WERI-Rb-1 (cell line): Measurements from ENCODE around the gene LAMC1.
"Not testable (repeated sequence)": the region's sequence is repeated elsewhere in the genome, so short reads cannot be mapped to it uniquely, and the experiment has no call there.

Source experiments
- DNase-seq: peaks from one replicate; pipeline ENCODE4 v3.0.0-alpha.2; 2020
- H3K27ac ChIP-seq: fragments of 250-450 bp; sonication (Bioruptor Pico); 2 replicates; pipeline ENCODE4 v1.5.1; 2020; ENCODE audit warnings: mild to moderate bottlenecking, moderate library complexity
- H3K27me3 ChIP-seq: fragments of 250-450 bp; sonication (Bioruptor Pico); 2 replicates; pipeline ENCODE4 v1.5.1; 2021; ENCODE audit warnings: mild to moderate bottlenecking, low read depth, moderate library complexity; ENCODE audit not compliant: insufficient read depth, severe bottlenecking
- H3K36me3 ChIP-seq: fragments of 250-450 bp; sonication (Bioruptor Pico); 2 replicates; pipeline ENCODE4 v1.5.1; 2020; ENCODE audit warnings: mild to moderate bottlenecking, moderate library complexity
- H3K4me3 ChIP-seq: 2 replicates; pipeline ENCODE4 v1.5.1; 2011; ENCODE audit warnings: low read depth, mild to moderate bottlenecking, control low read depth, low read length
- H3K9me3 ChIP-seq: fragments of 250-450 bp; sonication (Bioruptor Pico); 2 replicates; pipeline ENCODE4 v1.5.1; 2021; ENCODE audit warnings: mild to moderate bottlenecking, moderate library complexity; ENCODE audit not compliant: severe bottlenecking
- TF ChIP-seq, protein P1 (sequence below): IDR thresholded peaks from 2 replicates; pipeline ENCODE4 v1.5.1; 2011; ENCODE audit warnings: low read depth, mild to moderate bottlenecking, control low read depth, inconsistent platforms, low read length

Gene LAMC1

DNA sequence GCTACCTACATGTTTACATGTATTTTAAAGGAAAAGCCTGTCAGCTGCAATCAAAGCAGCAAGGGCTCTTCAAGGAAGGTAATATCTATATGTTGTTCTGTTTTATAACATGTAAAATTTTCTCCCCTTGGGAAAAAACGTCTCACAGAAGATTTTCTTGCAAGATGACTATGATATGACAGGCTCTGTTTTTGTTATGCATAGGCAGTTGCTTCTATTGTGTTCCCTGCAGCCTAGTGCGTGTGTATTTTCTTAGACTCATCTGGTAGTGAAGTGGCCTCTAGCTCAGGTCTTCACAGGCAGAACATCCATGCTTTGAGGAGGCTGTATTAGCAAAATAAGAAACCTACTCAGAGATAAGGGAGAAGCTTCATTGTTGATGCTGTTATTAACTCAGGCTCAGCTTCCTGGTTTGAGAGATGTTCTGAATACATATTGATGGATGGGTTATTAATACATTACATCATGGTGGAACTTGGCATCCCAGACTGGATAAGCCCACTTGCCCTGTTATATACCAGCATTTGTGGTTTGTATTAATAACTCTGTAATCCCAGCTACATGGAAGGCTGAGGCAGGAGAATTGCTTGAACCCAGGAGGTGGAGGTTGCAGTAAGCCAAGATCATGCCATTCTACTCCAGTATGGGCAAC lies 35.8 kb downstream of the LAMC1 start:
- no peaks in the 10 kb centered on the region for H3K27me3 ChIP-seq
- H3K36me3 ChIP-seq, result no peaks in the 10 kb centered on the region
- H3K4me3 ChIP-seq, result no peak overlapping the region
- no peaks in the 10 kb centered on the region for H3K9me3 ChIP-seq
- H3K27ac ChIP-seq, result no peak overlapping the region
- DNase-seq, result no peak
- TF ChIP-seq, protein P1, sequence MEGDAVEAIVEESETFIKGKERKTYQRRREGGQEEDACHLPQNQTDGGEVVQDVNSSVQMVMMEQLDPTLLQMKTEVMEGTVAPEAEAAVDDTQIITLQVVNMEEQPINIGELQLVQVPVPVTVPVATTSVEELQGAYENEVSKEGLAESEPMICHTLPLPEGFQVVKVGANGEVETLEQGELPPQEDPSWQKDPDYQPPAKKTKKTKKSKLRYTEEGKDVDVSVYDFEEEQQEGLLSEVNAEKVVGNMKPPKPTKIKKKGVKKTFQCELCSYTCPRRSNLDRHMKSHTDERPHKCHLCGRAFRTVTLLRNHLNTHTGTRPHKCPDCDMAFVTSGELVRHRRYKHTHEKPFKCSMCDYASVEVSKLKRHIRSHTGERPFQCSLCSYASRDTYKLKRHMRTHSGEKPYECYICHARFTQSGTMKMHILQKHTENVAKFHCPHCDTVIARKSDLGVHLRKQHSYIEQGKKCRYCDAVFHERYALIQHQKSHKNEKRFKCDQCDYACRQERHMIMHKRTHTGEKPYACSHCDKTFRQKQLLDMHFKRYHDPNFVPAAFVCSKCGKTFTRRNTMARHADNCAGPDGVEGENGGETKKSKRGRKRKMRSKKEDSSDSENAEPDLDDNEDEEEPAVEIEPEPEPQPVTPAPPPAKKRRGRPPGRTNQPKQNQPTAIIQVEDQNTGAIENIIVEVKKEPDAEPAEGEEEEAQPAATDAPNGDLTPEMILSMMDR, result no peak

DNA sequence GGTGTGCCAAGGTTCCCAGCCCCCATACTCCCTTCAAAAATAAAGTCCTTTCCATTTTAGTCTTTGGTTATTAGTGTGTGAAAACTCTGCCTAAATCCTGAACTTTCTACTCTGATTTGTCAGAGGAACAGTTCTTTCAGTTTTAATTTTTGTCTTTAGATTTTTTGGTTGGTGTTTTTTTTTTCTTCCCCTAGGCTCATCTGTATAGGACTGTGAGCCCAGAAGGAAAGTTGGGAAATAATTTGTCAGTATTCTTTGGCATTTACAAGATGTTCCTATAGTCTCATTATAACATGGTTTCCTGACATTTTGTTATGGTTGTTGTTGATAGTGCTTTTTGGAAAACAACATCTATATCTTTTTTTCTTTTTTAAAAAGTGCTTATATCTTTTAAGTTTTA lies 38.0 kb downstream of the LAMC1 start:
- TF ChIP-seq, protein P1, result no peak
- Histone ChIP-seq H3K4me3 (no peak overlapping the region), H3K36me3 (no peaks in the 10 kb centered on the region), H3K27ac (no peak overlapping the region), H3K9me3 (no peaks in the 10 kb centered on the region), H3K27me3 (no peaks in the 10 kb centered on the region)
- no peak for DNase-seq

DNA sequence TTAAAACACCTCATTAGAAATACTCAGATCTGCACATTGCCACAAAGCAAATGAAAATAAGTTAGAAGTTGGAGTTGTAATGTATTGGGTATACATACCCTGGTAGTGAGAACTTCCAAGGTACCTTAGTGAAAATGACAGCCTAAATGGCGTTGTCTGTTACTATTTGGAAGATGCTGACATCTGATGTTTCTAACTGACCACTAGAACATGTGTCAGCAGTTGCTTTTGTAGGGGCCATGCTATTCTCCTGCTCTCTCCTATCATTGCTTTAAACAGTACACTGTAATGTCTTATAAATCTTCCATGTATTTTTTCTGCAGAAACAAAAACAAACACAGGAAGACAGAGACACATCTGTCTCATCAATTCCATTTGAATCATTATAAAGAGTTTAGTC lies 40.1 kb downstream of the LAMC1 start:
- DNase-seq, result no peak
- TF ChIP-seq, protein P1, result no peak
- Histone ChIP-seq H3K4me3 (no peak overlapping the region), H3K27ac (no peak overlapping the region), H3K27me3 (no peaks in the 10 kb centered on the region), H3K36me3 (no peaks in the 10 kb centered on the region), H3K9me3 (no peaks in the 10 kb centered on the region)

DNA sequence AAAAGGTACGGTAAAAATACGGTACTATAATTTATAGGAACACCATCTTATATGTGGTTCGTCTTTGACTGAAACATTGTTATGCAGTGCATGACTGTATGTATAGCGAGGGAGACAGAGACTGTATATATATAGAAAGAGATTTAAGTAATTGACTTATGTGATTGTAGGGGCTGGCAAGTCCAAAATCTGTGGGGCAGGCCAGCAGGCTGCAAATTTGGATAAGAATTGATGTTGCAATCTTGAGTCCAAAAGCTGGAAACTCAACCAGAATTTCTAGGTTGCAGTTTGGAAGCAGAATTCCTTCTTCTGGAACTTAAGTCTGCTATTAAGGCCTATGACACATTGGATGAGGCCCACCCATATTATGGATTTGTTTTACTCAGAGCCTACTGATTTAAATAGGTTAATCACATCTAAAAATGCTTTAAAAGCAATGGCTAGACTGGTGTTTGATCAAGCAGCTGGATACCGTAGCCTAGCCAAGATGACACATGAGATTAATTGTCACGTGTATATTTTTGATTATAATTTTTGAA lies 42.0 kb downstream of the LAMC1 start:
- no peak overlapping the region for H3K27ac ChIP-seq
- H3K36me3 ChIP-seq, result no peaks in the 10 kb centered on the region
- no peak for DNase-seq
- TF ChIP-seq, protein P1, result no peak
- no peak overlapping the region for H3K4me3 ChIP-seq
- no peaks in the 10 kb centered on the region for H3K9me3 ChIP-seq
- no peaks in the 10 kb centered on the region for H3K27me3 ChIP-seq

DNA sequence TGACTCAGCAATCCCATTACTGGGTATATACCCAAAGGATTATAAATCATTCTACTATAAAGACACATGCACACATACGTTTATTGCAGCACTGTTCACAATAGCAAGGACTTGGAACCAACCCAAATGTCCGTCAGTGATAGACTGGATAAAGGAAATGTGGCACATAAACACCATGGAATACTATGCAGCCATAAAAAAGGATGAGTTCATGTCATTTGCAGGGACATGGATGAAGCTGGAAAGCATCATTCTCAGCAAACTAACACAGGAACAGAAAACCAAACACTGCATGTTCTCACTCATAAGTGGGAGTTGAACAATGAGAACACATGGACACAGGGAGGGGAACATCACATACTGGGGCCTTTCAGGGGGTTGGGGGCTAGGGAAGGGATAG lies 43.2 kb downstream of the LAMC1 start:
- not testable (repeated sequence) for H3K4me3 ChIP-seq, H3K9me3 ChIP-seq, H3K36me3 ChIP-seq, H3K27ac ChIP-seq, DNase-seq, H3K27me3 ChIP-seq

DNA sequence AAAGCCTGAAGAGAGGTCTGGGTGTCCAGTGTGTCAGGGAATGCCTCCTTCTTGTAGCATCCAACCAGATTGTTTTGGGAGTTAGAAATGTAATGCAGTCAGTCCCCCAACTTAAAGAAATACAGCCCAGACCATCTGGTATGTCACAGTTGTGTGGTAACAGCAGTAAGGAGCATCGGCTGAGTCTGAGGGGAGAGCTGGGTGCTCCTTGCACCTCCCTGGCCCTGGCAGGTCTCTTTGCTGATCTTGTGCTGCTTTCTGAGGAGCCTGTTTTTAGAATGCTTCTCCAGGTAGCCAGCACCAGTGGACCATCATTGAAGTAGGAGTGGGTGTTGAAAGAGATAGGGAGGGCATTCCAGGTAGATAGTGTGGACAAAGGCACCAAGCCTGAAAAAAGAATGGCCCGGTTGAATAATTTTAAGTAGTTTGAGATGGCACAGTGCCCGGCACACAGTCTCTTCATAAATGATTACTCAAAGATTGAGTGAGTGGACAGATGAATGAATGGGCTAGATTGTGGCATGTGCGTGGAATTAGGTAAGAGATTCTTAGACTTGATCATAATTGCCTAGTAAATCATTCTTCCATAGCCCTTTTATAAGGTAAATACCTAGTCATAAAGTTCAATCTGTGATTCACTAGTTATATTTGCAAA lies 46.5 kb downstream of the LAMC1 start:
- Histone ChIP-seq H3K9me3 (no peaks in the 10 kb centered on the region), H3K36me3 (no peaks in the 10 kb centered on the region), H3K4me3 (no peak overlapping the region), H3K27me3 (no peaks in the 10 kb centered on the region), H3K27ac (no peak overlapping the region)
- no peak for DNase-seq
- TF ChIP-seq, protein P1, result no peak
